H1 (cell line): ENCODE data around the gene NCBP2. TPM values are rescaled to one million over a fixed set of nuclear protein-coding genes. Genes with fewer than 3 reads are reported as not detected.

Experiments used
- ASH2L ChIP-seq: fragments of 200-600, 300-600 bp; sonication (generic); IDR thresholded peaks from one replicate; pipeline ENCODE4 v1.7.1; 2017; ENCODE audit warnings: low read length
- polyA plus RNA-seq, 7 experiments: library from polyadenylated mRNA; depleted of rRNA in 3 of 7; stranded (reverse) in 5 of 7; unstranded in 2 of 7; fragments of >200 nt in 5 of 7; fragments of 200-250 nt in 2 of 7; gene quantifications; 1 replicate in 5 of 7; 2 replicates in 1 of 7; 4 replicates in 1 of 7; pipeline versions ENCODE4 v1.2.1 to v1.2.3, GENCODE V29; 2011 to 2013; ENCODE audit warnings: missing spikeins in 2 of 7, mixed read lengths in 2 of 7
- total RNA-seq: library from RNA; stranded (reverse); fragmentation: NEBNext Ultra II Directional; extraction: Animal tissue kit (Norgen Biotek cat#: 25700); gene quantifications from 2 replicates; pipeline ENCODE4 v1.2.1, GENCODE V29; 2021
- TF ChIP-seq, protein P1 (sequence below): IDR thresholded peaks from 2 replicates; pipeline ENCODE4 v1.6.1; 2012; ENCODE audit warnings: inconsistent platforms

NCBP2 gene
- total and polyA plus RNA-seq, 2 of the 8 experiments (the other 6 are each of a cell fraction or from before 2014, with no cell fraction given): 34.1 to 100 TPM

DNA sequence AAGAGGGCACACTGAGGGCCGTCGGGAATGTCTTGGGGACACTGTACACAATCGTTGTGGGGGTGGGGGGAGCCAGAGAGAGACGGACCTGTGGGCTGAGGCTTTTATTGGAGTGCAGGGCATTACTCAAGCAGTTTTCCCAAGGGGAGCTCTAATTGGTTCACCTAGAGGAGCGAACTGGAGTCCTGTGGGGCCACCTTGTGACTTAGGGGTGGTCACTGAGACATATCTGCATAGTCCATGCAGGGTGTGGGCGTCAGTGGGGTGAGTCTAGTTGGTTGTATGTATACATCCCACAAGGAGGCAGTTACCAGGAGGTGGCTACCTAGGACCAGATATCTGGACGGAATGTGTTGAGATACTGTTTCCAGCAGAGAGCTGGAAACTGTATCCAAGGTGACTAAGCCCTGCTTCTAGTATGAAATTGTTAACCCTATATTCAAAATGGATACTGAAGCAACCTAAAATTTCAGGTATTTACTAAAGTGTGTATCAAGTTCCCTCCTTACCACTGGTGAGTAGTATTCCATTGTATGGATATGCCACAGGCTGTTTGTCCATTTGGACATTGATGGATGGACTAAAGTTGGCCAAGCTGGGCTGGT lies 28.9 kb upstream of the NCBP2 start (continued):
- TF ChIP-seq, protein P1, sequence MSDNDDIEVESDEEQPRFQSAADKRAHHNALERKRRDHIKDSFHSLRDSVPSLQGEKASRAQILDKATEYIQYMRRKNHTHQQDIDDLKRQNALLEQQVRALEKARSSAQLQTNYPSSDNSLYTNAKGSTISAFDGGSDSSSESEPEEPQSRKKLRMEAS: no peak
- TF ChIP-seq ASH2L: no peak
